M059J (cell line): ENCODE measurements around the gene WDR41. TPM values are rescaled to one million over a fixed set of nuclear protein-coding genes. Genes with fewer than 3 reads are reported as not detected.
"Not testable (repeated sequence)": the region's sequence is repeated elsewhere in the genome, so short reads cannot be mapped to it uniquely, and the experiment has no call there.

ENCODE experiments used
- DNase-seq: peaks from one replicate; pipeline ENCODE4 v3.0.0-alpha.2; 2012; ENCODE audit warnings: low read depth
- total RNA-seq: library from RNA; depleted of rRNA; stranded (reverse); fragments of >200 nt; shearing (Covaris generic); gene quantifications from 2 replicates; pipeline ENCODE4 v1.2.3, GENCODE V29; 2014; rRNA removed

The WDR41 gene
- total RNA-seq, 1 experiment from 2014 or later, result 65.0 TPM

DNA sequence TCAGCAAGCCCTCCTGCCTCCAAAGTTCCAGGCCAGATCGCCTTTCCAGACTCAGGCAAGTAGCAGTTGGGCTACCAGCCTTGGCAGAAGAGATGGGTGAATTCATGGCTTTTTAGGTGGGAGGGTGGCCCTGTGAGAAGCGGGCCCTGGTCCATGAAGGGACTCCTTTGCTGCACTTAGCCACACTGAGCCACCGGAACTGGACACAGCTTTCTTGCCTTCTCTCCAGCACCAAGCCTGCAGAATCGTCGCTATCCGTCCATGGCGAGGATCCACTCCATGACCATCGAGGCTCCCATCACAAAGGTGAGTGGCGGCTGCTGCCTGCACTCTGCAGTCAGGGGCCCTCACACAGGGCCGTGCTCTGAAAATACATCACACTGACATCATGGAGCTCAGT is 85.0 kb downstream of the WDR41 start:
- DNase-seq, result no peak

DNA sequence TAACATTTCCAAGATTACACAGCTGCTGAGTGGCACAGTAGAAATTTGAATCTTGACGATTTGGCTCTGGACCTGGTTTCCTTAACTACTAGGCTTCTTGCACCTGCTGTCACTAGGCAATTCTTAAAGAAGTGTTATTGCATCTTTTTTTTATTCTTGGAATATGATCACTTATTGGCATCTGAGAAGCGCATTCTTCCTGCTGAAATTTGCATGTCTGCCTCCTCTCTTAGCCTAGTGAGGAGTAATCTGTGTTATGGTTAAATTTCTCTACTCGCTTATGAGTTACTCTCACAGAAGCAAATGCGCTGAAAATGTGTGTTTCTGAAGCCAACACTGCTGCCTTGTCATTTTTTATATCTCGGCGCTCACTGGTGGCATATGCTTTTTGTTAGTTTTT is 89.3 kb downstream of the WDR41 start:
- DNase-seq, result no peak

DNA sequence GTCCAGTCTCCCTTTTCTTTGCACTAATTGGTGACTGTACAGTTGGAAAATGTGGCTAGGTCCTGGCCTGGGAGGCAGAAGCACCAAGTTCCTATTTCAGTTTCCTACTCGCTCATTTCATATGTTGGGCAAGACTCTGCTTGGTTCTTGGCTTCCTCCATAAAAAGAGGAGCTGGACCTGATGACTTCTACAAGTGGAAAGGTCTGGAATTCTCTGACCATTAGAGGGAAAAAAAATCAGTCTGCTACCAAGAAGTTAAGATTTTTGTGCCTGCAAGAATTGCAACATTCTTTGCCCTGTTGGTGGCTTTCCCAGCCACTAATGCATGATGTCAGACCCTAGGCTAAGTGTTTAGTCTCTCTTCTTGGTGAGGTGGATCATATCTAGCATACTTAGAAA is 91.5 kb downstream of the WDR41 start:
- peak; percentile 15 for DNase-seq

DNA sequence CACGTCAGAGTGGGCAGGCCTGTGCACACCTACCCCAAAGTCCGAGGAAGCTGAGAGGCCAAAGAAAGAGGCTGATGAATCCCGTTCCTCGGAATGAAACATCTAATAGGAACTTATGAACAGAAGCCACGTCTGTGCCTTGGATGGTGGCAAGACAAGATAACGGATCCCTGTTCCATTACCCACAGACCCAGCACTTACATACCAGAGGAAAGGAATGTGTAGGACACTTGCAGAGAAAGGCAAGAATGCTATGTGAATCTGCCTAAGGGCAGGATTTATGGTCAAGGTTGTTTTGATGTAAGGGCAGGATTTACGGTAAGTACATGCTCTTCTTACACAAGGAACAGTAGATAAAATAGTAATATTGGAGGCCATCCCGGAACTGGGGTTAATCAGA is 93.2 kb downstream of the WDR41 start:
- peak; percentile 28 for DNase-seq

DNA sequence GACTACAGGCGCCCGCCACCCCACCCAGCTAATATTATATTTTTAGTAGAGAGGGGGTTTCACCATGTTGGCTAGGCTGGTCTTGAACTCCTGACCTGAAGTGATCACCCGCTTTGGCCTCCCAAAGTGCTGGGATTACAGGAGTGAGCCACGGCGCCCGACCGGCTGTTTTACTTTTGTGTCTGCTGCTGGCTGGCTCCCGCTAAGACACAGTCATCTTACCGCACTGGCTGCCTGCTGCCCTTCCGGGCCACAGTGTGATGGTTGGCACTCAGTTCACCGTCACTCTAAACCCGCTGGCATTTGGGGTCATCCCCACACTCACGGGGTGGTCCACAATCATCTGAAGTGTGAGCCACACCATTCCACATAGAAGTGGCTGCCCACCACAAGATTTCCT is 93.7 kb downstream of the WDR41 start:
- DNase-seq, result no peak

DNA sequence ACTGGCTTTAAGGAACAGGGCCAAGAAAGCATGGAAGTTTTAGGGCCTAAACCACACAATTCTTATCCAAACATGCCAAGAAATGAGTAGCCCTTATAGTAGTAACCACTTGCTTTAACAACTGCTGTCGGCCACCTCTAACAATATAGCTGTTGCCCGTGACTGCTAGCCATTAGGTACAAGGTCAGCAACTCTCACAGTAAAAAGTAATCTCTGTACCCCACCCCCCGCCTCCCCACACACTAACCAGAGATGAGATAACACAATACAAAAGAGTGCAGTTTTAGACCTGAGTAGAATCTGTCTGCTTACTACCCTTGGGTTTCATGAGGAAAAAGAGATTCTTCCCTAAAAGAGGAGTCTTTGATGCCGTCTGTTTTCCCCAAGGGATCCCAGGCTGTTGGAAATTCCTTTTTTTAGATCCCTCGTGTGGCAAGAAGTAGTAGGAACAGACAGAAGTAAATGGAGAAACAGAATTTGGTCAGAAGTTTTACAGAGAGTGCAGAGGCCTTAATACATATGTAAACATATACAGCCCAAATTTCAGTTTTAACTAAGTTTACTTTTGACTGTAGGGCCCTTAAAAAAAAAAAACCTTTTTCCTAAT is 94.3 kb downstream of the WDR41 start:
- no peak for DNase-seq

DNA sequence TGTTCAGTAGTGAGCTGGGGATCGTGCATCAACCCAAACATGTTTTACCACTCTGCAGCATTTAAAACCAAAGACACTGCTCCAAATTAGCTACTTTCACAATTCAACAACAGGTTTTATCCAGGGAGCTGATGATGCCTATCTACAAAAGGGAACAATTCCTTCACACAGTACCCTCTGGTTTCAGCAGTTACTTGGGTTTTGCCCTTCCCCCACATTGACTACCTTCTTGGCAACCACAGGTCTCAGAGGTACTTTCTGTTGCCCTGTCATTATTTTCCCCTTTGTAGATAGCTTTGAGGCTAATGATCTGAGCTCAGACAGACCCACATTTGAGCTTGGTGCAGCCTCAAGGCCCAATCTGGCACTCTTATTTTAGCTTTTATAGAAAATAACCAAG is 96.1 kb downstream of the WDR41 start:
- no peak for DNase-seq

DNA sequence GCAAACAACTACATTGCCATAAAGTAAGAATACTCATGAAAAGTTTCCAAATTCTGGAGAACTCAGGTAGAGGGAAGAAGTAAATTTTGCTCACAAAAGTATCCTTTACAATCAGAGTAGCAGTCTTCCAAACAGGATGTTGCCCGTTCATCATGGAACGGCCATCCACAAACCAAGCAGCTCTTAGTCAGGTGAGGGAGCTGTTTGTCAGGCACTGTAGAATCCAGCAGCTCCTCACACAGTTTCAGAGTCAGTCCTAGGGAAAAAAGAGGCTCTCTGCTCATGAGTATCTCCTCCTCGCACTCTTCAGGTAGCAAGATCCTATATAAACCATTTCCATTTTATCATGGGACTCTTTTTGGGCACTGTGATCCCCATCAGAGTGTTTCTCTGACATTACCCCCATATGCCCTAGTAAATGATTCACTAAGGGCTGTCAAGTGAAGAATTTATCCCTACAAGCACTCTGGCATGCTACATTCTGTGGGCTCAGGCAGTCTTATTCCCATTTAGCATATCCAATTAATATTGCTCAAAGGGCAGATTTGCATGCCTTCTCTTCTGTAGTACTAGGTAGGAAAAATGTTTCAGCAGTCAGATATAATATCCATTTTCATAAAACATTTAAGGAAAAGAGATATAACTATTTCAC is 97.9 kb downstream of the WDR41 start:
- DNase-seq, result no peak

DNA sequence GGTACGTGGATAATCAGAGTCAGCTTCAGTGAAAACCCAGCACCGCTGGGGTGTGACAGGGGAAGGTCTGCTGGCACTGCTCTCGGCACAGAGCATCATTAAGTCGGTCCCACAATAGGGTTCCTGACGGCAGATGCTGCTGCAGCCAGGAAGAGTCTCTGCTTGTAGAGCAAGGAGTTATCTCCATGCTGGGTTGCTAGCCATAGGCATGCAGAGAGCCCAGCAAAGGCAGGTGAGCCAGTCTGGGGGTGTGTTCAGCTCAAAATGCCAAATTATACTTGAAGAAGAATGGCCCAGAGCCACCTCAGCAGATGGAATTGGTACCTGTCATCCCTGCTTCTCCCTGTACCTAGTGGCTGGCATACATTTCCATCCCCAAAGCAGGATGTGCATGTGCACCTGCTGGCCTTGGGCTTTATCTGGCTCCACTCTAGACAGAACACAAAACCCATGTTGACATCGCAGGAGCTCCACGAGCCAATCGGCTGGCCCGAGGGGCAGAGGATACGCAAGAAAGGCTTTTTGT is 100.8 kb downstream of the WDR41 start:
- DNase-seq, result no peak

DNA sequence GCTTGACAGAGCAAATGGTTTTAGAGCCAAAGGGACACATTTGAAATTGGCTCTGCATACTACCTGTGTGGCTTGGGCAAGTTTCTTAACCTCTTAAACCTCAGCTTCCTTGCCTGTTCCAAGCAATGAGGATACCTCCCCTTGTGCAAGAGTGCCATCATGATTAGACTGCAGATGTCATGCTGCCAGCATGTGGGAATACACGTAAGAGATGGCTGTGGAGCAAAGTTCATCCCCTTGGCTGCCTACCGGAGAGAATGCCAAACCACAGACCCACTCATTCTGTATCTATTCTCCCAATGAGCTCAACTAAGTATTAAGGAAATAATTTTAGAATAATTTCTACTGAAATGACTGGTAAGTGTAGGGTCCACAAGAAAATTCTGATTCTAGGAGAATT is 101.3 kb downstream of the WDR41 start:
- peak; percentile 86 for DNase-seq

DNA sequence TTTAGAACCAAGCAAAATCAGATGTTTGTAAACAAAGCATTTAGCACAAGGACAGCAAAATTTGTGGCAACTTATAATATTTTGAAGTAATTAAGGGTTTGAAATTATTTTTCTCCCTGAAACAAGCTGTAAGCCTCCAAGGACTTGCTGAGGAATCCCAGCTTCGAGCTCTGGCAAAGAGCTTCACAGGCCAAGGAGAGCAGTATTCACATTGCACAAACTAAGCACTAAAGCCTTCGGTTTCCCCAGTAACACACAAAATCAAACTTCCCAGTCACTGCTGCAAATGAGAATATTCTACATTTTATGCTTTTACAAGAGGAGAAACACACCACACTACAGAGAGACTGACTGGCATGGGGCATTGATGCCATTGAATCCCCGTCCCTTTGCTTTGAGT is 101.9 kb downstream of the WDR41 start:
- DNase-seq, result no peak

DNA sequence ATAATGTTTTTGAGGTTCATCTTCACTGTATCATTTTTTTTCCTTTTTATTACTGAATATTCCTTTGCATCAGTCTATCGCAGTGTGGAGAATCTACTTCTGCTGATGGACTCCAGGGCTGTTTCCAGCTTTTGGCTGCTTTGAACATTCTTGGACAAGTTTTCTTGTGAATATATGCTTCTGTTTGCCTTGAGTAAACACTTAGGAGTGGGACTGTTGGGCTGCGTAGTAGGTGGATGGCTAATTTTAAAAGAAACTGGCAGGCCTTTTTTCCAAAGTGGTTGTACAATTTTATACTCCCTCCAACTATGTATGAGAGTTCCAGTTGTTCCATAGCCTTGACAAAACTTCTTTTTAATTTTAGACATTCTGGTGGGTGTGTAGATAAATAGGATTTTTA is 102.4 kb downstream of the WDR41 start:
- DNase-seq, result no peak

DNA sequence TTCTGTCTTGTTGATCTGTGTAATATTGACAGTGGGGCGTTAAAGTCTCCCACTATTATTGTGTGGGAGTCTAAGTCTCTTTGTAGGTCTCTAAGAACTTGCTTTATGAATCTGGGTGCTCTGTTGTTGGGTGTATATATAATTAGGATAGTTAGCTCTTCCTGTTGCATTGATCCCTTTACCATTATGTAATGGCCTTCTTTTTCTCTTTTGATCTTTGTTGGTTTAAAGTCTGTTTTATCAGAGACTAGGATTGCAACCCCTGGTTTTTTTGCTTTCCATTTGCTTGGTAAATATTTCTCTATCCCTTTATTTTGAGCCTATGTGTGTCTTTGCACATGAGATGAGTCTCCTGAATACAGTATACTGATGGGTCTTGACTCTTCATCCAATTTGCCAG is 105.8 kb downstream of the WDR41 start:
- not testable (repeated sequence) for DNase-seq

DNA sequence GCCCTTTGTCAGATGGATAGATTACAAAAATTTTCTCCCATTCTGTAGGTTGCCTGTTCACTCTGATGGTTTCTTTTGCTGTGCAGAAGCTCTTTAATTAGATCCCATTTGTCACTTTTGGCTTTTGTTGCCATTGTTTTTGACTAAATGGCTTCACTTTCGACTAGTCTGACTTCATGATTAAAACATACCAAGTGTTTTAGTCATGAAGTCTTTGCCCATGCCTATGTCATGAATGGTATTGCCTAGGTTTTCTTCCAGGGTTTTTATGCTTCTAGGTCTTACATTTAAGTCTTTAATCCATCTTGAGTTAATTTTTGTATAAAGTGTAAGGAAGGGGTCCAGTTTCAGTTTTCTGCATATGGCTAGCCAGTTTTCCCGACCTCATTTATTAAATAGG is 108.8 kb downstream of the WDR41 start:
- DNase-seq, result peak; percentile 51

Other genes with a start within 250 kb of the WDR41 start
- not detected in 2 replicates for gene OTP, start 146.4 kb upstream of the WDR41 start, total RNA-seq